NCI-H2171 (cell line): ENCODE results near the gene AURKAIP1.

Source experiments
- DNase-seq: peaks from one replicate; lab custom pipeline; 2025; lab: John Stamatoyannopoulos, UW

Gene AURKAIP1

GRCh38 chr1:1333551-1334241 lies 41.3 kb downstream of the AURKAIP1 start:
- no peak for DNase-seq

GRCh38 chr1:1332774-1333480 lies 42.1 kb downstream of the AURKAIP1 start:
- DNase-seq, result no peak

GRCh38 chr1:1332031-1332755 lies 42.8 kb downstream of the AURKAIP1 start:
- DNase-seq, result no peak

- no peak for DNase-seq
These were observed 43.7 kb downstream of the AURKAIP1 start, which contains the start of gene TAS1R3 for GRCh38 chr1:1331068-1331965. TAS1R3 (plus strand) TSS chr1:1331280; CDS start chr1:1331346, 66 bp downstream.

GRCh38 chr1:1330366-1331067 lies 44.5 kb downstream of the AURKAIP1 start:
- DNase-seq, result no peak

GRCh38 chr1:1329304-1330210 lies 45.5 kb downstream of the AURKAIP1 start:
- no peak for DNase-seq

- no peak for DNase-seq
These were observed 46.8 kb downstream of the AURKAIP1 start for GRCh38 chr1:1328254-1328653.

GRCh38 chr1:1327291-1327690 lies 47.7 kb downstream of the AURKAIP1 start:
- no peak for DNase-seq

- DNase-seq, result no peak
These were observed 48.9 kb downstream of the AURKAIP1 start for GRCh38 chr1:1326075-1326605.

- no peak for DNase-seq
These were observed 49.5 kb downstream of the AURKAIP1 start for GRCh38 chr1:1325288-1326074.

GRCh38 chr1:1324524-1325287 lies 50.3 kb downstream of the AURKAIP1 start, which contains the start of the genes CPTP and INTS11:
CPTP (plus strand) TSS chr1:1324802; CDS start chr1:1326911, 2,109 bp downstream.
INTS11 (minus strand) TSS chr1:1324660; CDS start chr1:1324608, 52 bp downstream.
- peak; percentile 88 for DNase-seq

GRCh38 chr1:1324084-1324523 lies 50.9 kb downstream of the AURKAIP1 start:
- no peak for DNase-seq
